Measurements from ENCODE around the gene MRGPRD.

The MRGPRD gene
- 0 reads per million in 9 experiments for total RNA-seq

GRCh38 chr11:68980776-68981065 is at the start of gene MRGPRD:
TSS of gene MRGPRD (minus strand) at chr11:68980986. CDS start at chr11:68980986, 0 bp downstream.
- Mint-ChIP-seq H3K36me3 (ENCODE audit: insufficient read depth) (no peaks in the 10 kb centered on the region), H3K9me3 (peaks cover 0 to 6% of the 10 kb centered on the region in 2 donors), H3K27ac (no peak within 1 kb of the TSS), H3K4me1 (ENCODE audit: low read depth in 2 of 2) (peaks cover 0 to 2% of the 10 kb centered on the region in 2 donors), H3K27me3 (peaks cover 17 to 37% of the 10 kb centered on the region in 2 donors), H3K4me3 (no peak within 1 kb of the TSS)
- DNase-seq (no peak), ATAC-seq (replicated peaks) (no peak)

GRCh38 chr11:69030301-69030700 is 49.5 kb upstream of the MRGPRD start:
- DNase-seq (no peak), ATAC-seq (replicated peaks) (no peak)
- Mint-ChIP-seq H3K4me3 (no peak overlapping the region), H3K27ac (no peak overlapping the region), H3K4me1 (ENCODE audit: low read depth in 2 of 2) (no peaks in the 10 kb centered on the region), H3K9me3 (no peaks in the 10 kb centered on the region), H3K36me3 (ENCODE audit: insufficient read depth) (no peaks in the 10 kb centered on the region), H3K27me3 (peaks cover 12 to 21% of the 10 kb centered on the region in 2 donors)

GRCh38 chr11:69027704-69028372 is 47.1 kb upstream of the MRGPRD start:
- Mint-ChIP-seq H3K4me1 (ENCODE audit: low read depth in 2 of 2) (no peaks in the 10 kb centered on the region), H3K36me3 (ENCODE audit: insufficient read depth) (no peaks in the 10 kb centered on the region), H3K4me3 (no peak overlapping the region), H3K9me3 (no peaks in the 10 kb centered on the region), H3K27ac (peak overlapping the region in 1 of 2 donors; percentile 29), H3K27me3 (peaks cover under 1 to 10% of the 10 kb centered on the region in 2 donors)
- no peak for ATAC-seq (replicated peaks)
- no peak for DNase-seq

GRCh38 chr11:69024509-69024908 is 43.7 kb upstream of the MRGPRD start:
- Mint-ChIP-seq H3K4me1 (ENCODE audit: low read depth in 2 of 2) (no peaks in the 10 kb centered on the region), H3K9me3 (no peaks in the 10 kb centered on the region), H3K27me3 (peaks cover 11 to 26% of the 10 kb centered on the region in 2 donors), H3K27ac (no peak overlapping the region), H3K4me3 (no peak overlapping the region), H3K36me3 (ENCODE audit: insufficient read depth) (no peaks in the 10 kb centered on the region)
- no peak for DNase-seq
- ATAC-seq (replicated peaks) = no peak

GRCh38 chr11:69022260-69022659 is 41.5 kb upstream of the MRGPRD start:
- Mint-ChIP-seq H3K4me3 (no peak overlapping the region), H3K9me3 (no peaks in the 10 kb centered on the region), H3K27ac (no peak overlapping the region), H3K36me3 (ENCODE audit: insufficient read depth) (no peaks in the 10 kb centered on the region), H3K27me3 (peaks cover 11 to 36% of the 10 kb centered on the region in 2 donors), H3K4me1 (ENCODE audit: low read depth in 2 of 2) (no peaks in the 10 kb centered on the region)
- DNase-seq = no peak
- no peak for ATAC-seq (replicated peaks)

- H3K36me3 Mint-ChIP-seq (ENCODE audit: insufficient read depth) = no peaks in the 10 kb centered on the region
- peaks cover 11 to 55% of the 10 kb centered on the region in 2 donors for H3K27me3 Mint-ChIP-seq
- H3K4me1 Mint-ChIP-seq (ENCODE audit: low read depth in 2 of 2) = no peaks in the 10 kb centered on the region
- ATAC-seq (replicated peaks) (no peak), DNase-seq (no peak)
- H3K9me3 Mint-ChIP-seq = no peaks in the 10 kb centered on the region
- no peak overlapping the region for H3K27ac Mint-ChIP-seq
- H3K4me3 Mint-ChIP-seq = no peak overlapping the region
Measured at GRCh38 chr11:69018924-69019323, 38.1 kb upstream of the MRGPRD start.

- Mint-ChIP-seq H3K9me3 (no peaks in the 10 kb centered on the region), H3K4me1 (ENCODE audit: low read depth in 2 of 2) (no peaks in the 10 kb centered on the region), H3K4me3 (no peak overlapping the region), H3K27me3 (peaks cover 11 to 62% of the 10 kb centered on the region in 2 donors), H3K27ac (no peak overlapping the region), H3K36me3 (ENCODE audit: insufficient read depth) (no peaks in the 10 kb centered on the region)
- ATAC-seq (replicated peaks) (no peak), DNase-seq (no peak)
Measured at GRCh38 chr11:69017951-69018350, 37.2 kb upstream of the MRGPRD start.

- Mint-ChIP-seq H3K4me1 (ENCODE audit: low read depth in 2 of 2) (peaks cover 0 to 5% of the 10 kb centered on the region in 2 donors), H3K27ac (no peak overlapping the region), H3K27me3 (peaks cover 16 to 70% of the 10 kb centered on the region in 2 donors), H3K9me3 (no peaks in the 10 kb centered on the region), H3K4me3 (no peak overlapping the region), H3K36me3 (ENCODE audit: insufficient read depth) (no peaks in the 10 kb centered on the region)
- no peak for ATAC-seq (replicated peaks)
- no peak for DNase-seq
Measured at GRCh38 chr11:69014898-69015549, 34.2 kb upstream of the MRGPRD start.

GRCh38 chr11:69014084-69014851 is 33.5 kb upstream of the MRGPRD start:
- Mint-ChIP-seq H3K27ac (no peak overlapping the region), H3K36me3 (ENCODE audit: insufficient read depth) (no peaks in the 10 kb centered on the region), H3K4me3 (no peak overlapping the region), H3K9me3 (no peaks in the 10 kb centered on the region), H3K27me3 (peaks cover 16 to 78% of the 10 kb centered on the region in 2 donors), H3K4me1 (ENCODE audit: low read depth in 2 of 2) (peaks cover 0 to 5% of the 10 kb centered on the region in 2 donors)
- no peak for DNase-seq
- no peak for ATAC-seq (replicated peaks)

GRCh38 chr11:69013009-69013951 is 32.5 kb upstream of the MRGPRD start, which contains the start of gene MRGPRF:
TSS of gene MRGPRF (minus strand) at chr11:69013246. CDS start at chr11:69009901, 3,345 bp downstream.
- peaks cover 16 to 77% of the 10 kb centered on the region in 2 donors for H3K27me3 Mint-ChIP-seq
- H3K9me3 Mint-ChIP-seq = no peaks in the 10 kb centered on the region
- no peak within 1 kb of the TSS for H3K4me3 Mint-ChIP-seq
- no peaks in the 10 kb centered on the region for H3K36me3 Mint-ChIP-seq (ENCODE audit: insufficient read depth)
- DNase-seq = no peak
- no peak for ATAC-seq (replicated peaks)
- no peak within 1 kb of the TSS for H3K27ac Mint-ChIP-seq
- peaks cover 0 to 5% of the 10 kb centered on the region in 2 donors for H3K4me1 Mint-ChIP-seq (ENCODE audit: low read depth in 2 of 2)

GRCh38 chr11:69012092-69013008 is 31.6 kb upstream of the MRGPRD start:
- Mint-ChIP-seq H3K4me3 (no peak overlapping the region), H3K27me3 (peaks cover 16 to 76% of the 10 kb centered on the region in 2 donors), H3K4me1 (ENCODE audit: low read depth in 2 of 2) (peaks cover 0 to 5% of the 10 kb centered on the region in 2 donors), H3K9me3 (no peaks in the 10 kb centered on the region), H3K36me3 (ENCODE audit: insufficient read depth) (no peaks in the 10 kb centered on the region), H3K27ac (no peak overlapping the region)
- ATAC-seq (replicated peaks) (no peak), DNase-seq (no peak)

- ATAC-seq (replicated peaks) (no peak), DNase-seq (no peak)
- Mint-ChIP-seq H3K4me3 (peak overlapping the region in 1 of 2 donors; percentile 19), H3K36me3 (ENCODE audit: insufficient read depth) (no peaks in the 10 kb centered on the region), H3K4me1 (ENCODE audit: low read depth in 2 of 2) (peaks cover 0 to 5% of the 10 kb centered on the region in 2 donors), H3K27me3 (peaks cover 16 to 75% of the 10 kb centered on the region in 2 donors), H3K9me3 (no peaks in the 10 kb centered on the region), H3K27ac (no peak overlapping the region)
Measured at GRCh38 chr11:69011624-69012091, 30.9 kb upstream of the MRGPRD start.

Measured in effector memory CD8-positive, alpha-beta T cell (primary cell).